WERI-Rb-1 (cell line): ENCODE data around the gene ABHD13.
"Not testable (repeated sequence)": the region's sequence is repeated elsewhere in the genome, so short reads cannot be mapped to it uniquely, and the experiment has no call there.

ENCODE experiments used
- DNase-seq: peaks from one replicate; pipeline ENCODE4 v3.0.0-alpha.2; 2020
- H3K27ac ChIP-seq: fragments of 250-450 bp; sonication (Bioruptor Pico); 2 replicates; pipeline ENCODE4 v1.5.1; 2020; ENCODE audit warnings: mild to moderate bottlenecking, moderate library complexity
- H3K27me3 ChIP-seq: fragments of 250-450 bp; sonication (Bioruptor Pico); 2 replicates; pipeline ENCODE4 v1.5.1; 2021; ENCODE audit warnings: mild to moderate bottlenecking, low read depth, moderate library complexity; ENCODE audit not compliant: insufficient read depth, severe bottlenecking
- H3K36me3 ChIP-seq: fragments of 250-450 bp; sonication (Bioruptor Pico); 2 replicates; pipeline ENCODE4 v1.5.1; 2020; ENCODE audit warnings: mild to moderate bottlenecking, moderate library complexity
- H3K4me3 ChIP-seq: 2 replicates; pipeline ENCODE4 v1.5.1; 2011; ENCODE audit warnings: low read depth, mild to moderate bottlenecking, control low read depth, low read length
- H3K9me3 ChIP-seq: fragments of 250-450 bp; sonication (Bioruptor Pico); 2 replicates; pipeline ENCODE4 v1.5.1; 2021; ENCODE audit warnings: mild to moderate bottlenecking, moderate library complexity; ENCODE audit not compliant: severe bottlenecking
- TF ChIP-seq, protein P1 (sequence below): IDR thresholded peaks from 2 replicates; pipeline ENCODE4 v1.5.1; 2011; ENCODE audit warnings: low read depth, mild to moderate bottlenecking, control low read depth, inconsistent platforms, low read length

The ABHD13 gene

DNA sequence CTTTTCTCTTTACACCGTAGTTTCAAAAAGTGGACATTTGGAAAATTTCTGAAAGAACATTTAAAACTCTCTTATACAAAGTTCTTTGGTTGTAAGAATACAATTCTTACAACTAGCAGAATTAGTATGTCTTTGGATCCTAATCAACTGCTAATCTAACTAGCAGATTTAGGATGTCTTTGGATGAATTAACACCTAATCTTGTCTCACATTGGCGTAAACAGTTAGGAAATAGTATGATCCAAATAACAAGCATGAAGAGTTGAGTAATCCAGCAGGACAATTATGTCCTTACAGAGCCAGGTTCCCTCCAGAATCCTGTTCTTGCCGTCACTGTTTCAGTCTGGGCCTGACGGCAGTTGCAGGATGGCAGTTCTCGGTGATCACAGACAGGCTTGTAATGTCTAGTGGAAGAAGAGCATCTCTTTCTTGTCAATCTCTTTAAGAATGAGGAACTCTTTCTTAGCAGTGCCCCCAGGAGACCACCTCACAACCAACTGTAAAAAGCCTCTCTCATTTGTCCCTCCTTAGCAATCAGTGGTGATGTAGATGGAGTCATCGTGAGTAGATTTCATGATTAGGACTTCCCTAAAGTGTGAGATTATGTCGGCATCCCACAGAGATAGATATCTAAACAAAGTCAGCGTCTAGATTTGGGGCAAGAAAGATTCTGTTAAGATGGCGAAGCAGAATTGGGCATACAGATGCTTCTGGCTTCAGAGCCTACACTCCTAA lies 45.6 kb downstream of the ABHD13 start:
- no peak for DNase-seq

DNA sequence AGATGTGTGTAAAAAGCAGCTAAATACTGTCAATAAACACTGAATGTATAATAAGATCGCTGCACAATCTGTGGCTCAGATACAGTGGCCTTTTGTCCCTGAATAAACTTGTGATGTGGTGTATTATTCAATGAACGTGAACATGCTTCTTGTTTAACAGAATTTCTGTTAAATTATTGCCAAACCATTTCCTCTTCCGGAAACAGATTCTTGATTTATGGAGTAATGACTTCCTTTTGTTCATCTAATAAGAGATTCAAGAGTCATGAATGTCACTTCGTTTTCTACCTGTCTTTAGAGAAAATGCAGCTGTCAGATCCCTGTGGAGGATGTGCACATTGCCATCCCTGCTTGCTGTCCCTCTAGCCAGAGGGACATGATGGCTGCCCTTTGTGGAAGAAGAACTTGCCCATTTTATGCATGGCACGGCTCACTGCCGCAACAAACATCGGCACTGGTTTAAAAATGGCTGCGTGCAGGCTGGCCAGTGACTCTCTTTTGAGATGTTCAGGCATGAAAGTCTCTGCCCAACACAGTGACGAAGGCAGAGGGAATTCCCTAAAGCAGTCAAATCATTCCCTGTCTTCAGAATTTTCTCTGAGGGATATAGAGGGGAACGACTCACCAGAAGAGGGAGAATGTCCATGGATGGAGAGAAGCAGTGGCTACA lies 48.3 kb downstream of the ABHD13 start:
- no peak for DNase-seq
- TF ChIP-seq, protein P1, sequence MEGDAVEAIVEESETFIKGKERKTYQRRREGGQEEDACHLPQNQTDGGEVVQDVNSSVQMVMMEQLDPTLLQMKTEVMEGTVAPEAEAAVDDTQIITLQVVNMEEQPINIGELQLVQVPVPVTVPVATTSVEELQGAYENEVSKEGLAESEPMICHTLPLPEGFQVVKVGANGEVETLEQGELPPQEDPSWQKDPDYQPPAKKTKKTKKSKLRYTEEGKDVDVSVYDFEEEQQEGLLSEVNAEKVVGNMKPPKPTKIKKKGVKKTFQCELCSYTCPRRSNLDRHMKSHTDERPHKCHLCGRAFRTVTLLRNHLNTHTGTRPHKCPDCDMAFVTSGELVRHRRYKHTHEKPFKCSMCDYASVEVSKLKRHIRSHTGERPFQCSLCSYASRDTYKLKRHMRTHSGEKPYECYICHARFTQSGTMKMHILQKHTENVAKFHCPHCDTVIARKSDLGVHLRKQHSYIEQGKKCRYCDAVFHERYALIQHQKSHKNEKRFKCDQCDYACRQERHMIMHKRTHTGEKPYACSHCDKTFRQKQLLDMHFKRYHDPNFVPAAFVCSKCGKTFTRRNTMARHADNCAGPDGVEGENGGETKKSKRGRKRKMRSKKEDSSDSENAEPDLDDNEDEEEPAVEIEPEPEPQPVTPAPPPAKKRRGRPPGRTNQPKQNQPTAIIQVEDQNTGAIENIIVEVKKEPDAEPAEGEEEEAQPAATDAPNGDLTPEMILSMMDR = no peak

More for the DNA sequence above, 45.6 kb downstream of the ABHD13 start:
- Histone ChIP-seq H3K27ac (no peak overlapping the region), H3K4me3 (no peak overlapping the region), H3K27me3 (no peaks in the 10 kb centered on the region), H3K9me3 (no peaks in the 10 kb centered on the region), H3K36me3 (no peaks in the 10 kb centered on the region)
- TF ChIP-seq, protein P1 = no peak

DNA sequence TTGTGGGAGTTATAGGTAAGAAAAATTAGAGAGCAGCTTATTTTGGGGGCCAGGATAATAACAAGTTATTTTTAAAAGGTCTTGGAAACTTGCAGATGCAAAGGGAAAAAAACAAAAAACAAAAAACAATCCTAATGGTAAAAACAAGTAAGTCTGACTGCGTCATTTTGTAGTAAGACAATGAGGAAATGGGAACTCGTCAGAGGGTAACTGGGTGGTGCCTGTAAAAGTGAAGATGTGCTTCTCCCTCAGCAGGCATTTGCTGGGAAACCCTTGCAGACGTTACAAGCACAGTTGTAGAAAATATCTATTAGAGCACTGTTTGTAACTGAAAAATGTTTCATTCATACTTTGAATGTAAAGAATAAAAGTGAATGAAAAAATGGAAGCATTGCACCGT lies 49.2 kb downstream of the ABHD13 start:
- DNase-seq = no peak
- TF ChIP-seq, protein P1 = no peak
- H3K27me3 ChIP-seq = no peaks in the 10 kb centered on the region
- H3K9me3 ChIP-seq = no peaks in the 10 kb centered on the region
- no peak overlapping the region for H3K27ac ChIP-seq
- H3K36me3 ChIP-seq = no peaks in the 10 kb centered on the region
- no peak overlapping the region for H3K4me3 ChIP-seq

More for the DNA sequence above, 48.3 kb downstream of the ABHD13 start:
- no peaks in the 10 kb centered on the region for H3K9me3 ChIP-seq
- no peak overlapping the region for H3K4me3 ChIP-seq
- no peaks in the 10 kb centered on the region for H3K27me3 ChIP-seq
- H3K36me3 ChIP-seq = no peaks in the 10 kb centered on the region
- H3K27ac ChIP-seq = no peak overlapping the region

DNA sequence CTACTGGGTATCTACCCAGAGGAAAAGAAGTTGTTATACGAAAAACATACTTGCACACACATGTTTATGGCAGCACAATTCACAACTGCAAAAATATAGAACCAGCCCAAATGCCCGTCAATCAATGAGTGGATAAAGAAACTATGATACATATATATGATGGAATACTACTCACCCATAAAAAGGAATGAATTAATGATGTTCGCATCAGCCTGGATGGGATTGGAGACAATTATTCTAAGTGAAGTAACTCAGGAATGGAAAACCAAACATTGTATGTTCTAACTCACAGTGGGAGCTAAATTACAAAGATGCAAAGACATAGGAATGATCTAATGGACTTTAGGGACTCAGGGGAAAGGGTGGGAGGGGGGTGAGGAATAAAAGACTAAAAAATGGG lies 49.7 kb downstream of the ABHD13 start:
- H3K4me3 ChIP-seq, H3K27ac ChIP-seq, DNase-seq, H3K36me3 ChIP-seq, H3K9me3 ChIP-seq, H3K27me3 ChIP-seq: not testable (repeated sequence)

DNA sequence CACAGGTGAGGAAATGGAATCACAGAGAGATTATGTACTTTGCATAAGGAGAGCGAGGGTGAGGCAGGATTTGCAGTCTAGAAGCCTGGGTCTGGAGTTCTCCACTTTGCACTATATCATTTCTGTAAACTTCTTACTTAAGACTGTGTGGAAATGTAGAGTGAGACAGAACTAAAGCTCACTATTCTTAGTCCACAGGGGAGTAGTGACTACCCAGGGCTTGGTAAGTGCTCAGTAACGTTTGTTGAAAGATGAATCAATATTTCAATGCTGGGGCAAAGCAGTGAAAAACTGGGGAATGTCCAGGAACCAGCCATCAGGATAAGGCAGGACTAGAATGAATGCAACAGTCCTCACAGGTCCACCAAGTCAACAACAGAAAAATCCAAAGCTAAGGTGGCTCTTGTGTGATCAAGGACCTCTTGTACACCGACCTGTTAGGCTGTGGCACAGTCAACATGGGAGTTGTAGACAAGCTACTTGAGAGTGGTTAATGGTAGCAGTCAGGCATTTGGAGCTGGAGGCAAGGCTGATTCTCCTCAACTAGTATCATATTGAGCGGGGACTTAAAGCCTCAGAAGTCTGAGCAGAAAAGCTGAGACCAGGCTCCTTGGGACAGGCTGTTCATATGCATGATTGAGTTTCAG lies 50.4 kb downstream of the ABHD13 start:
- Histone ChIP-seq H3K27ac (no peak overlapping the region), H3K9me3 (no peaks in the 10 kb centered on the region), H3K4me3 (no peak overlapping the region), H3K36me3 (no peaks in the 10 kb centered on the region), H3K27me3 (no peaks in the 10 kb centered on the region)
- TF ChIP-seq, protein P1 = no peak
- no peak for DNase-seq

DNA sequence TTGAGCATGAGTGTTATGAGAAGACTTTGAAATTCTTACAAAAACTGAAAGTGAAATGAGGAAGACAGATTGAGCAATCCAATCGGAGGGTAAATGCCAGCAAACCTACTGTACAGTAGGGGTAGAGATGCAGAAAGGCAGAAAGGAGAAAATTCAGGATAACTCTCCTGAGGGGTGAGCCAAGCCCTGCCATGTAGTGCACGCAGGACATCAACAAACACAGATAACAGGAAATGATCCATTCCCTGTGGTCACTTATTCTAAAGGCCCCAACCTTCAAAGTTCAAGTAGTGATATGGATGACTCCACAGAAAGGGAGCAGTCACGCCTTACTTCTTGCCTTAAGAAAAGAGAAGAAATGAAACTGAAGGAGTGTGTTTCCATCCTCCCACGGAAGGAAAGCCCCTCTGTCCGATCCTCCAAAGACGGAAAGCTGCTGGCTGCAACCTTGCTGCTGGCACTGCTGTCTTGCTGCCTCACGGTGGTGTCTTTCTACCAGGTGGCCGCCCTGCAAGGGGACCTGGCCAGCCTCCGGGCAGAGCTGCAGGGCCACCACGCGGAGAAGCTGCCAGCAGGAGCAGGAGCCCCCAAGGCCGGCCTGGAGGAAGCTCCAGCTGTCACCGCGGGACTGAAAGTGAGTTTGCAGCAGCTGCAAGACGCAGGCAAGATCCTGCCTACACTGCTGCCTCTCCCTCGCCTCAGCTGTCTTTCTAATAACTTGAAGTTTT lies 51.6 kb downstream of the ABHD13 start, which contains the start of gene TNFSF13B:
TSS of gene TNFSF13B (plus strand) at position 118 of the 728 bp plus-strand sequence. CDS start at position 296, 178 bp downstream.
- Histone ChIP-seq H3K27me3 (no peaks in the 10 kb centered on the region), H3K36me3 (no peaks in the 10 kb centered on the region), H3K9me3 (no peaks in the 10 kb centered on the region), H3K4me3 (no peak within 1 kb of the TSS), H3K27ac (no peak within 1 kb of the TSS)
- peak; percentile 56 for DNase-seq
- TF ChIP-seq, protein P1 = peak; percentile 43; the same call in 1 of the 2 replicates
